K562 (cell line): ENCODE data around the gene ISG20L2. TPM values are rescaled to one million over a fixed set of nuclear protein-coding genes. Genes with fewer than 3 reads are reported as not detected.
A peak's percentile ranks its signal among the peaks of the same experiment; 100 is the strongest.

Experiments
- NKRF ChIP-seq: fragments of 450-650 bp; IDR thresholded peaks from 2 replicates; pipeline ENCODE4 v1.6.1; 2016; ENCODE audit warnings: borderline replicate concordance
- SMARCB1 ChIP-seq: IDR thresholded peaks from 2 replicates; pipeline ENCODE4 v1.6.1; 2011; ENCODE audit warnings: improper control_type of control experiment, low read depth; ENCODE audit not compliant: insufficient read length
- ZNF407 ChIP-seq: fragments of 450-650 bp; IDR thresholded peaks from 2 replicates; pipeline ENCODE4 v1.6.1; 2016; ENCODE audit warnings: low read depth
- polyA plus RNA-seq, 8 experiments: library from polyadenylated mRNA; depleted of rRNA in 4 of 8; stranded (reverse) in 5 of 8; unstranded in 3 of 8; fragments of >200 nt; fragmentation: Nextera tagmentation in 2 of 8; fragmentation: Illumina TruSeq in 1 of 8; extraction: Ambion mirVana in 2 of 8; extraction: Trizol in 1 of 8; gene quantifications; 2 replicates each; pipeline versions ENCODE4 v1.2.1 to v1.2.3, GENCODE V29; 2011 to 2014; ENCODE audit warnings: inconsistent platforms in 1 of 8, missing spikeins in 1 of 8
- total RNA-seq, 7 experiments: library from RNA; depleted of rRNA in 6 of 7; stranded (reverse); fragments of >200 nt in 6 of 7; fragmentation: Illumina TruSeq in 2 of 7; extraction: Trizol in 2 of 7; gene quantifications; 2 replicates each; pipeline versions ENCODE4 v1.2.1 to v1.2.3, GENCODE V29; 2011 to 2021; ENCODE audit warnings: low replicate concordance in 1 of 7
- TF ChIP-seq, protein P1 (sequence below), 3 experiments: fragments of 200-800 bp in 1 of 3; sonication (Bioruptor generic) in 1 of 3; sonication (generic) in 1 of 3; formaldehyde crosslinking in 1 of 3; IDR thresholded peaks; 2 replicates each; pipeline versions ENCODE4 v1.6.1 to v1.8.0; 2016 to 2022; ENCODE audit warnings: mild to moderate bottlenecking in 2 of 3, missing compliant biosample characterization in 2 of 3, missing genetic modification characterization in 2 of 3, missing genetic modification reagents in 1 of 3
- TF ChIP-seq, protein P2 (sequence below), 2 experiments: IDR thresholded peaks; 2 replicates each; pipeline ENCODE4 v1.6.1; 2012; ENCODE audit warnings: improper control_type of control experiment in 2 of 2, low read depth in 2 of 2, low read length in 2 of 2, borderline replicate concordance in 1 of 2
- TF ChIP-seq, protein P3 (sequence below), 2 experiments: fragments of 250-450 bp in 1 of 2; fragments of 450-650 bp in 1 of 2; sonication (Bioruptor Pico) in 1 of 2; IDR thresholded peaks; 2 replicates each; pipeline versions ENCODE4 v1.6.1 to v1.8.0; 2016 to 2021; ENCODE audit warnings: mild to moderate bottlenecking in 2 of 2, moderate library complexity in 2 of 2, missing compliant biosample characterization in 1 of 2, missing genetic modification characterization in 1 of 2

ISG20L2 gene
- total and polyA plus RNA-seq, 9 of the 15 experiments (the other 6 are each of a cell fraction or from before 2014, with no cell fraction given), result 21.3 to 130 (median 50.3) TPM

GRCh38 chr1:156693848-156694689 is 34.5 kb downstream of the ISG20L2 start (continued):
- TF ChIP-seq ZNF407, result no peak
- no peak for TF ChIP-seq SMARCB1
- TF ChIP-seq, protein P1, sequence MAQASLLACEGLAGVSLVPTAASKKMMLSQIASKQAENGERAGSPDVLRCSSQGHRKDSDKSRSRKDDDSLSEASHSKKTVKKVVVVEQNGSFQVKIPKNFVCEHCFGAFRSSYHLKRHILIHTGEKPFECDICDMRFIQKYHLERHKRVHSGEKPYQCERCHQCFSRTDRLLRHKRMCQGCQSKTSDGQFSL (CRISPR knock-in tag; IDR thresholded peaks at IDR 0.05), result no peak
- TF ChIP-seq, protein P1 (tag; IDR thresholded peaks at IDR 0.05), result peak; percentile 64 to 91
- TF ChIP-seq, protein P2, sequence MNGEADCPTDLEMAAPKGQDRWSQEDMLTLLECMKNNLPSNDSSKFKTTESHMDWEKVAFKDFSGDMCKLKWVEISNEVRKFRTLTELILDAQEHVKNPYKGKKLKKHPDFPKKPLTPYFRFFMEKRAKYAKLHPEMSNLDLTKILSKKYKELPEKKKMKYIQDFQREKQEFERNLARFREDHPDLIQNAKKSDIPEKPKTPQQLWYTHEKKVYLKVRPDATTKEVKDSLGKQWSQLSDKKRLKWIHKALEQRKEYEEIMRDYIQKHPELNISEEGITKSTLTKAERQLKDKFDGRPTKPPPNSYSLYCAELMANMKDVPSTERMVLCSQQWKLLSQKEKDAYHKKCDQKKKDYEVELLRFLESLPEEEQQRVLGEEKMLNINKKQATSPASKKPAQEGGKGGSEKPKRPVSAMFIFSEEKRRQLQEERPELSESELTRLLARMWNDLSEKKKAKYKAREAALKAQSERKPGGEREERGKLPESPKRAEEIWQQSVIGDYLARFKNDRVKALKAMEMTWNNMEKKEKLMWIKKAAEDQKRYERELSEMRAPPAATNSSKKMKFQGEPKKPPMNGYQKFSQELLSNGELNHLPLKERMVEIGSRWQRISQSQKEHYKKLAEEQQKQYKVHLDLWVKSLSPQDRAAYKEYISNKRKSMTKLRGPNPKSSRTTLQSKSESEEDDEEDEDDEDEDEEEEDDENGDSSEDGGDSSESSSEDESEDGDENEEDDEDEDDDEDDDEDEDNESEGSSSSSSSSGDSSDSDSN (IDR thresholded peaks at IDR 0.05; ENCODE audit: borderline replicate concordance in 1 of 2, low read depth in 2 of 2, low read length in 2 of 2), result peak in 1 of 2 experiments; percentile 78; a peak in 1 of 4 replicates
- TF ChIP-seq NKRF, result no peak
- TF ChIP-seq, protein P3, sequence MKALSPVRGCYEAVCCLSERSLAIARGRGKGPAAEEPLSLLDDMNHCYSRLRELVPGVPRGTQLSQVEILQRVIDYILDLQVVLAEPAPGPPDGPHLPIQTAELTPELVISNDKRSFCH (CRISPR knock-in tag; IDR thresholded peaks at IDR 0.05), result 0 out of 2 replicates have a peak, but pooled peaks have one; percentile 17
- TF ChIP-seq, protein P3 (tag; IDR thresholded peaks at IDR 0.05), result peak; percentile 93
